Measurements from ENCODE around the gene DUSP22.
"Not testable (repeated sequence)": the region's sequence is repeated elsewhere in the genome, so short reads cannot be mapped to it uniquely, and the experiment has no call there.

DUSP22 gene

GRCh38 chr6:364609-365540 lies 72.6 kb downstream of the DUSP22 start:
- Mint-ChIP-seq H3K27ac (no peak overlapping the region), H3K36me3 (ENCODE audit: low read depth) (no peaks in the 10 kb centered on the region), H3K27me3 (ENCODE audit: low read depth) (peaks cover 23% of the 10 kb centered on the region)

DNA sequence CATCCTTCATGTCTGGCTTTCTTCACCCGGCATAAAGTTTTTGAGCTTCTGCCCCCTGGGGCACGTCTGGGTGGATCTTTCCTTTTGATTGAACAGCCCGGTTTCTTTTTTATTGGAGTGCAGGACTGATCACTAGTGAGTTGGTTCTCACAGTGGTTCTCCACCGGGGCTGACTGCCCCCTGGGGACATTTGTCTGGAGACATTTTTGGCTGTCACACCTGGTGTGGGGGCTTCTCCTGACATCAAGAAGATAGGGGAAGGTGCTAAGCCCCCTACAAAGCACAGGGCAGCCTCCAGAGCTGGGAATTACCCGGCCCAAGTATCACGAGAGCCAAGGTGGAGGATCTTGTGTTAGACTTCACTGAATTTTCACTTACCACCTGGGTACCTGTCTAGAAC lies 73.5 kb downstream of the DUSP22 start:
- Mint-ChIP-seq H3K36me3 (ENCODE audit: low read depth) (no peaks in the 10 kb centered on the region), H3K27ac (no peak overlapping the region)

More at GRCh38 chr6:364609-365540, 72.6 kb downstream of the DUSP22 start:
- H3K9me3 Mint-ChIP-seq, result peaks cover 11% of the 10 kb centered on the region
- H3K4me3 Mint-ChIP-seq, result no peak overlapping the region
- no peaks in the 10 kb centered on the region for H3K4me1 Mint-ChIP-seq (ENCODE audit: low read depth)

DNA sequence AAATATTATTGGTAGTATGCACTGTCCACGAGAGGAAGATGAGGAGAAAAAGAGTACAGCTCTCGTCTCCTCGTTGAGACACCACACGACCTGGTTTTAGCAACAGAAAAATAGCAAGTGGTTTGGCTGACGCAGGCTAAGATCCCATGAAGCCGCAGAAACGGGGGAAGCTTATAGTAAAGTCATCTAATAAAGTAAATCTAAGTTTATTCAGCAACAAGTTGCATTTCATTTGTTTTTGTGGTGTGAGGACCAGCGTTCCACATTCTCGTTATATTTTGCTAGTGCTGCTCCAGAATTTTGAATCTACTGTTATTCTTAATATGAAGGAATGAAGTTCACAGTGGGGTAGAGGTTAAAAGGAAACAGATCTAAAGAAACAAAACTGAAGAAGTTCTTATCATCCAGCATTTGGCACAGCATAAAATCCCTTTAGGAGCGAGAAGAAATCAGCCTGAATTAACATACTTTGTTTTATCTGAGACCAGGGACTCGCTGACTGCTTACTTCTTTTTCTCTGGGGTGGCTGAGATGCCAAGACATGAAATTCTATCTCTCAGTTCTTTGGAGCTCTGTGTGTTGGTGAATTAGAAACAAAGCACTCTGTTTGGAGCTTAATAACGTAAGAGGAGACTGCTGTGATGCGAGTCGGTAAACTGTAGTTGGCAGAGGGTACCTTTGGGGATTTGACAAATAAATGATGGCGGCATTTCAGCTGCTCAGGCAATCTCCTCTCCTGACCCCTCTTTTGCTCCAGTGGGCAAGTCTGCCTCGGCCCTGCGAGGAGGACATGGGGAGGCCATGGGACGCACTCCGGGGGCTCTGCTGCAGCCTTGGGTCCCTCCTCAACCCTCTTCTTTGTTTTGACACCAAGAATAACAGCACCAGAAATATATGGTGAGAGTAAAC lies 74.4 kb downstream of the DUSP22 start:
- H3K4me3 Mint-ChIP-seq, result no peak overlapping the region
- no peaks in the 10 kb centered on the region for H3K4me1 Mint-ChIP-seq (ENCODE audit: low read depth)
- H3K27ac Mint-ChIP-seq, result no peak overlapping the region
- peaks cover 29% of the 10 kb centered on the region for H3K27me3 Mint-ChIP-seq (ENCODE audit: low read depth)
- peaks cover 16% of the 10 kb centered on the region for H3K9me3 Mint-ChIP-seq
- no peaks in the 10 kb centered on the region for H3K36me3 Mint-ChIP-seq (ENCODE audit: low read depth)

More for the DNA sequence above, 73.5 kb downstream of the DUSP22 start:
- Mint-ChIP-seq H3K4me1 (ENCODE audit: low read depth) (no peaks in the 10 kb centered on the region), H3K27me3 (ENCODE audit: low read depth) (peaks cover 27% of the 10 kb centered on the region), H3K9me3 (peaks cover 14% of the 10 kb centered on the region), H3K4me3 (no peak overlapping the region)

DNA sequence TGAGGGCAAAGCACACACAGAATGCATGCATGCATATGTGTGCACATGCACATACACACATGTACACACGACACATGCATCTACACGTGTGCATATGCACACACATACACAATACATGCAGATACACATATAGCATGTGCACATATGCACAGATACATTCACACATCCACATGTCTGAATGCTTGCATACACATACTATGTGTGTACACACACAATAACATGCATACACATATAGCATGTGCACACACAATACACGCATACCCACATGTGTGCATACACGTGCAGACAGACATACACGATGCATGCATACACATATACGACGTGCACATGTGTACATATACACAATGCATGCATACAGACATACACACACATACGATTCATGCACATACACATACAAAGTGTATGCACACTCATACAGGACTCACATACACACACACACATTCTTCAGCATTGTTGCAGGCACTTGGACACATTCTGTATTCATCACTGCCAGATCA lies 75.1 kb downstream of the DUSP22 start:
- Mint-ChIP-seq H3K27ac (no peak overlapping the region), H3K4me1 (ENCODE audit: low read depth) (no peaks in the 10 kb centered on the region), H3K9me3 (peaks cover 16% of the 10 kb centered on the region), H3K36me3 (ENCODE audit: low read depth) (no peaks in the 10 kb centered on the region), H3K4me3 (no peak overlapping the region), H3K27me3 (ENCODE audit: low read depth) (peaks cover 29% of the 10 kb centered on the region)

DNA sequence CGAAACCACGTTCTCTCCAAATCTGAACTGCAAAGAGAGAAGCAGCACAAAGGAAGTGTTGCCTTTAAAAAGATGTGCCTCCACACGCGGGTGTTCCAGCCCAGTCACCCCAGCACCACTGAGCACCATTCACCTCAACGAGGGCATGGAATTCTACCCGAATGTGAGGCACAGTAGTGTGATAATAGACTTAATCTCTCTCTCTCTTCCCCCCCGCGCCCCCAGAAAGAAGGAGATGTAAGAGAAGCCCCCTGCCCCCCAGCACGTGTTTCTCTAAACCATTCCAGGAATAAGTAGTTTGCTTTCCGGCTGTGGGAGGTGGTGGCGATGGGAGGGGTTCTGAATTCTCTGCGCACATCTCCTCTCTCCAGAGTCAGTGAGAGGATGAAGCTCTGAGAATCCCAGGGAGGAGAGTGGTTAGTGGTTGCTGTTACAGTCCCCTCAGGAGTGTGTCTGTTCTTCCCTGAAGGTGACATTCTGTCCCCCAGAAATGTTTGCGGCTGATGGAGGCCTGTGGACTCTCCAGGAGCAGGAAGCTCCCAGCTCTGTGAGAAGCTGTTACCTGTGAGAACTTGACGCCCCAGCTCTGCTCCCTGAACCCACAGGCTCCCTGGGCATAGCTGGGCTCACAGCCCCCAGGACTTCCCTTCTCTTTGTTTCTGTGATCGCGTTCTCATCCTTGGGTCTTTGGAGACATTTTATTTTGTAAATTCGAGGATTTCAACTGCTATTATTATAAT lies 75.8 kb downstream of the DUSP22 start:
- Mint-ChIP-seq H3K9me3 (peaks cover 11% of the 10 kb centered on the region), H3K27me3 (ENCODE audit: low read depth) (peaks cover 30% of the 10 kb centered on the region), H3K4me1 (ENCODE audit: low read depth) (no peaks in the 10 kb centered on the region), H3K27ac (no peak overlapping the region), H3K36me3 (ENCODE audit: low read depth) (no peaks in the 10 kb centered on the region), H3K4me3 (no peak overlapping the region)

DNA sequence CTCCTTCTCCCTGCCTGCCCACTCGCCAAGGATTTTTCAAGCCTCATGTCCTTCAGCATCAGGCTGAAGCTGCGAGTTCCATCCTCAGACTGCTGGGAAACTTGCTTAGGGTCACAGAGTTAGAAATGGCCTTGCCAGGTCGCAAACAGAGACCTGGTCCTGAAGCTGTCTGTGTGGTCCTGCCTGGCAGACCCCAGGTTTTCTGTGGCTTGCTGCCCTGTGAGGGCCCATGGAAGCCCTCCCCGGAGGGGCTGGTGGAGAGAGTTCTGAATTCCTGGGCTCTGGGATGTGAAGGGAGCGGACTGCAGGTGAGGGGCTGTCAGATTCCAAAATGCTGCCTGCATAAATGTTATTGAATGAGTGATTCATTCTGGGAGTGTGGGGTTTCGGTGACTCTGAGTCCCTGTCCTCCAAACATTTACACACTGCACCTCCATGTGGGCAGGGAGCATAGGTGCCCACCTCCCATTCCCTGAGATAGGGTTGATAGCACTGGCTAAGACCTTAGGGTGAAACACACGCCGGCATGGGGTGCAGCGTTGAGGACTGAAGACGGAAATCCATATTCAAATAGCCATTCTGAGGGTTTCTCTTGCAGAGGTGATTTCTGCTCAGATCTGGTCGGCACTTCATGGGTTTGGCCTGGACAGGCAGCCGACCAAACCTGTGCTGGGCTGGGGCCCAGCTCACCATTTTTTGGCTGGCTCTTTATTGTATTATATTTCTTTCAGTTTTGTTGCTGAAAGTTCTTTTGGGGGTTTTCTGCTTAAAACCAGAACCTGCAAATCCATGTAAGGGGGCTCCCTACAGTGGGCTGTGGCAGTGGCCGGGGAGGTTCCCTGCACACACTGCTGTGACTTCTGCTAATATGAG lies 77.5 kb downstream of the DUSP22 start:
- no peak overlapping the region for H3K27ac Mint-ChIP-seq
- H3K27me3 Mint-ChIP-seq (ENCODE audit: low read depth), result peaks cover 36% of the 10 kb centered on the region
- peaks cover 5% of the 10 kb centered on the region for H3K9me3 Mint-ChIP-seq
- H3K36me3 Mint-ChIP-seq (ENCODE audit: low read depth), result no peaks in the 10 kb centered on the region
- H3K4me3 Mint-ChIP-seq, result no peak overlapping the region
- H3K4me1 Mint-ChIP-seq (ENCODE audit: low read depth), result no peaks in the 10 kb centered on the region

DNA sequence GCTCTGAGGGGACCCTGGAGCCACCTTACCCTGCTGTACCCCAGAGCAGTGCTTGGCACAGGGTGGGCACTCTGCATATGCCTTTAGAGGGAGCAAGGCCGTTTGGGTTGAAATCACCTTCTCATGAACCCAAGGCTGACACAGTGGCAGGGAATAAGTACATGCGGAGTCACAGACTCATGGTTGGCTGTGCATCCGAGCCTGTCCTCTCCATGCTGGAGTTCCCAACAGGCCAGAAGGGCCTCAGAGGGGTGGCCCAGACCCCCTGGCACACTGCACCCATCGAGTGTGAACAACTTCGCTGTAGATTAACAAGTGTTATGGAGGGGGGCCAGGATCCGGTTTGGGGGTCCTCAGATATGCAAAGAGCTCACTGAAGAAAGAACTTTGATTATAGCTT lies 78.3 kb downstream of the DUSP22 start:
- peaks cover 5% of the 10 kb centered on the region for H3K9me3 Mint-ChIP-seq
- no peak overlapping the region for H3K27ac Mint-ChIP-seq
- H3K4me1 Mint-ChIP-seq (ENCODE audit: low read depth), result no peaks in the 10 kb centered on the region
- H3K4me3 Mint-ChIP-seq, result no peak overlapping the region
- no peaks in the 10 kb centered on the region for H3K36me3 Mint-ChIP-seq (ENCODE audit: low read depth)
- peaks cover 41% of the 10 kb centered on the region for H3K27me3 Mint-ChIP-seq (ENCODE audit: low read depth)

DNA sequence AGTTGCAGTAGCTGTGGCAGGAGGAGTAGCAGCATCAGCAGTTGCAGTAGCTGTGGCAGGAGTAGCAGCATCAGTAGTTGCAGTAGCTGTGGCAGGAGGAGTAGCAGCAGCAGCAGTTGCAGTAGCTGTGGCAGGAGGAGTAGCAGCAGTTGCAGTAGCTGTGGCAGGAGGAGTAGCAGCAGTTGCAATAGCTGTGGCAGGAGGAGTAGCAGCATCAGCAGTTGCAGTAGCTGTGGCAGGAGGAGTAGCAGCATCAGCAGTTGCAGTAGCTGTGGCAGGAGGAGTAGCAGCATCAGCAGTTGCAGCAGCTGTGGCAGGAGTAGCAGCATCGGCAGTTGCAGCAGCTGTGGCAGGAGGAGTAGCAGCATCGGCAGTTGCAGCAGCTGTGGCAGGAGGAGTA lies 79.6 kb downstream of the DUSP22 start:
- peaks cover 33% of the 10 kb centered on the region for H3K27me3 Mint-ChIP-seq (ENCODE audit: low read depth)
- H3K36me3 Mint-ChIP-seq (ENCODE audit: low read depth); H3K4me3 Mint-ChIP-seq; H3K9me3 Mint-ChIP-seq; H3K4me1 Mint-ChIP-seq (ENCODE audit: low read depth); H3K27ac Mint-ChIP-seq: not testable (repeated sequence)

DNA sequence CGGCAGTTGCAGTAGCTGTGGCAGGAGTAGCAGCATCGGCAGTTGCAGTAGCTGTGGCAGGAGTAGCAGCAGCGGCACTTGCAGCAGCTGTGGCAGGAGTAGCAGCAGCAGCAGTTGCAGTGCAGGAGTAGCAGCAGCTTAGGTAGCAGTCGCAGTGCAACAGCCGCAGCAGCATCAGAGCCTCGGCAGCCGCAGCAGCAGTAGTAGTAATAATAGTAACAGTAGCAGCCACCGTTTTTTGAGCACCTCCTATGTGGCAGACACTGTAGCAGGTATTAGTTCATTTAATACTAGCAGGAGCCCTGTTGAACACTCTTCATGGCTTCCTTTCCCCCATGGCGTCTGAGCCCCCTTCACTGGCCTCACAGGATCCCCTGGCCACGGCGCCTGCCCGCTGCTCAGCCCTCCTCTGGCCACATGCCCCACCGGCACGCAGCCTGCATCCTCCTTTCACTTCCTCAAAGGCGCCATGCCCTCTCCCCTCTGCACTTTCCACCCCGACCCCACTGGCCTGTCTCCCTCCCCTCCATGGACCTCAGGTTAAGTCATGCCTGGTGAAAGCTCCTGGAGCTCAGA lies 80.1 kb downstream of the DUSP22 start:
- Mint-ChIP-seq H3K36me3 (ENCODE audit: low read depth) (no peaks in the 10 kb centered on the region), H3K27ac (no peak overlapping the region), H3K9me3 (peaks cover 5% of the 10 kb centered on the region), H3K27me3 (ENCODE audit: low read depth) (peaks cover 29% of the 10 kb centered on the region), H3K4me1 (ENCODE audit: low read depth) (no peaks in the 10 kb centered on the region), H3K4me3 (no peak overlapping the region)

DNA sequence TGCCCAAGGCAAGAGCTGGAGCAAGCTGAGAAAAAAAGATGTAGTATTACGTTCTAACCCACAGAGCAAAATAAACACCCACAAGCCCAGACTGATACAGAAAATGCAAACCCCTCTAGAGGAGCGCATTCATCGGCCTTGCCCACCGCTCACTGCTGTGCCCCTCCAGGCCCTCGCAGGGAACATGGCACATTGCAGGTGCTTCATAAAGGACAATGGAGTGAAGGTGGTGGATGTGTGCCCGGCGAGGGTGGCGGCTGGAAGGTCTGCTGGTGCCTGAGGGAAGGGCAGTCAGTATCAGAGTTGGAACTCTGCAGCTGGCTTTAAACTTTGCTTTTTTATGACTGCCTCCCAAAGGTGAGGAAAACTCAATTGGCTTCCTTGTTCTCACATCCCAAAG lies 80.7 kb downstream of the DUSP22 start:
- H3K4me1 Mint-ChIP-seq (ENCODE audit: low read depth), result no peaks in the 10 kb centered on the region
- no peak overlapping the region for H3K4me3 Mint-ChIP-seq
- no peak overlapping the region for H3K27ac Mint-ChIP-seq
- peaks cover 29% of the 10 kb centered on the region for H3K27me3 Mint-ChIP-seq (ENCODE audit: low read depth)
- H3K9me3 Mint-ChIP-seq, result peaks cover 5% of the 10 kb centered on the region
- no peaks in the 10 kb centered on the region for H3K36me3 Mint-ChIP-seq (ENCODE audit: low read depth)

- Mint-ChIP-seq H3K27ac (no peak overlapping the region), H3K27me3 (ENCODE audit: low read depth) (peaks cover 29% of the 10 kb centered on the region), H3K4me1 (ENCODE audit: low read depth) (peaks cover 2% of the 10 kb centered on the region), H3K9me3 (peaks cover 5% of the 10 kb centered on the region), H3K36me3 (ENCODE audit: low read depth) (no peaks in the 10 kb centered on the region), H3K4me3 (no peak overlapping the region)
These were observed 81.8 kb downstream of the DUSP22 start for GRCh38 chr6:373773-374724.

GRCh38 chr6:374956-375355 lies 82.7 kb downstream of the DUSP22 start:
- no peak overlapping the region for H3K4me3 Mint-ChIP-seq
- H3K27me3 Mint-ChIP-seq (ENCODE audit: low read depth), result peaks cover 22% of the 10 kb centered on the region
- peaks cover 5% of the 10 kb centered on the region for H3K9me3 Mint-ChIP-seq
- H3K27ac Mint-ChIP-seq, result no peak overlapping the region
- no peaks in the 10 kb centered on the region for H3K36me3 Mint-ChIP-seq (ENCODE audit: low read depth)
- peaks cover 4% of the 10 kb centered on the region for H3K4me1 Mint-ChIP-seq (ENCODE audit: low read depth)

Data from T-helper 1 cell treated with Interleukin-12 subunit alpha and Interleukin-12 subunit beta and Interleukin-4 antibody, amounts not matched to agents 30 μg/mL and 1 μg/mL, for 36 hours (primary cell).